ENCODE measurements around the gene FREY1. TPM values are rescaled to one million over a fixed set of nuclear protein-coding genes. Genes with fewer than 3 reads are reported as not detected.

FREY1 gene
- total and polyA plus RNA-seq, 2 of the 8 experiments (the other 6 are each of a cell fraction or from before 2014, with no cell fraction given): 0.32 to 1.1 TPM

DNA sequence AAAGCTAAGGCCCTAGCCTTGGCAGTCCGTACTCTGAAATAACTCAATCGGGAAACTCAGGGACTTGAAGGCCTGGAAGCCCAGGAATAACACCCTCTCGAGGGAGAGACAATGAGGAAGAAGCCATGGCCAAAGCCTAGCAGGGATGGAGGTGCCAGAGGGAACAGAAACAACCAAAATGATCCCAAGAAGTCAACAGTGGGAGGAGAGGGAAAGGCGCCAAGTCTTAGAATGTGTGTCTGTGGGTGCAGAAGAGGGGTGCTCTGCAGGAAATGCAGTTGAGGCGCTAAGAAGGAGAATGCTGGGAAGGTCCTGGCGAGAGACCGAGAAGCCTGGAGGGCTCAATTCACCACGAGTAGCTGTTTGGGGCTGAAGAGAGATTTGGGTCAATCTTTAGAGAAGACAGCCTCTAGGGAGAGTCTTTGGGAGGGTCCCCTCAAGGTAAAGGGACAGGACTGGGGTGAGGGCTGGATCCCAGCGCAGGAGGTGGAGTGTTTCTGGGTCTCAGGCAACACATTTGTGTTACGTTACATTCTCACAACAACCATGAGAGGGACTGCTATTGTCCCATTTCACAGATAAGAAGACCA, 22.4 kb downstream of the FREY1 start (continued):
- TF ChIP-seq CHD7 (IDR thresholded peaks at IDR 0.05; ENCODE audit: insufficient replicate concordance, low read length) (no peak), ATF3 (IDR thresholded peaks at IDR 0.05; ENCODE audit: insufficient read depth, low read depth, low read length) (no peak), HDAC6 (IDR thresholded peaks at IDR 0.05; ENCODE audit: low read depth, low read length) (no peak), POLR2A (IDR thresholded peaks at IDR 0.05; ENCODE audit: control extremely low read depth in 1 of 2, low read depth in 2 of 2, low read length in 2 of 2) (no peak), CHD1 (IDR thresholded peaks at IDR 0.05; ENCODE audit: low read depth, low read length) (no peak), CEBPB (IDR thresholded peaks at IDR 0.05; ENCODE audit: low read depth, low read length) (no peak), MAFK (IDR thresholded peaks at IDR 0.05; ENCODE audit: low read depth, low read length) (no peak)
- TF ChIP-seq, protein P1, sequence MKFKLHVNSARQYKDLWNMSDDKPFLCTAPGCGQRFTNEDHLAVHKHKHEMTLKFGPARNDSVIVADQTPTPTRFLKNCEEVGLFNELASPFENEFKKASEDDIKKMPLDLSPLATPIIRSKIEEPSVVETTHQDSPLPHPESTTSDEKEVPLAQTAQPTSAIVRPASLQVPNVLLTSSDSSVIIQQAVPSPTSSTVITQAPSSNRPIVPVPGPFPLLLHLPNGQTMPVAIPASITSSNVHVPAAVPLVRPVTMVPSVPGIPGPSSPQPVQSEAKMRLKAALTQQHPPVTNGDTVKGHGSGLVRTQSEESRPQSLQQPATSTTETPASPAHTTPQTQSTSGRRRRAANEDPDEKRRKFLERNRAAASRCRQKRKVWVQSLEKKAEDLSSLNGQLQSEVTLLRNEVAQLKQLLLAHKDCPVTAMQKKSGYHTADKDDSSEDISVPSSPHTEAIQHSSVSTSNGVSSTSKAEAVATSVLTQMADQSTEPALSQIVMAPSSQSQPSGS (IDR thresholded peaks at IDR 0.05; ENCODE audit: low read length): no peak
